ENCODE data around the gene SLA2.
"Not testable (repeated sequence)": the region's sequence is repeated elsewhere in the genome, so short reads cannot be mapped to it uniquely, and the experiment has no call there.

SLA2 gene

DNA sequence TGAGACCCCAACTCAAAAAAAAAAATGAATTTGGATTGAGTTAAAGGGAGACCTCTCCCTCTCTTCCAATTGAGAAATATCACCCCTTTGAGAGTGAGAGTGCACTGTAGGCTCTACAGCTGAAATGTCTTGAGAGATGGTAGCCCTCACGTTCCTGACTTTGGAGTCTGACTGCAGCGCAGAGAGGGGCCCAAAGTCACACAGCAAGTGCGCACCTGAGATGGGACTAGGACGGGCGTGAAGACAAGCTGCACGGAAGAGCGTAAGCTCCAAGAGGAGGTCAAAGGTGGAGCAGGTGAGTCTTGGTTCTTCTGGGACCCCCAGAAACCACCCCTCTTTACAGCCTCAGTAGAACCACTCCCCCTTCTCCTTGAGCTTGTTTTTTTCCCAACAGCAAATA is 643 bp downstream of the SLA2 start:
- no peak for DNase-seq (ENCODE audit: low spot score)

DNA sequence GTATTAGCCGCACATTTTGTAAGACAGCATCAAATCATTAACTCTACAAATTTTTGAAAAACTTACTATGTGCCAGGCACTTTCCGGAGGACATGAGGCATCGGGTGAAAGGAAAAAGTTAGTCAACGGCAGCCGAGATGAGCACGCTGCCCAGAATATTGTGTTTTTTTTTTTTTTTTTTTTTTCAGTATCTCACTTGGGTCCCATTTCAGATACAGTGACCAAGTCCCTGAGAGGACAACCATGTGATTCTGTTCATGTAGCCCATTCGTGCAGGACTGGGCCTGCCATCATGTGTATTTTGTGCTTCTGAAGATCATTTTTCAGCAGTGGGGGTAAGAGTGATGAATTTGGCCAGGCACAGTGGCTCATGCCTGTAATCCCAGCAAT is 1.3 kb downstream of the SLA2 start:
- DNase-seq (ENCODE audit: low spot score): no peak

DNA sequence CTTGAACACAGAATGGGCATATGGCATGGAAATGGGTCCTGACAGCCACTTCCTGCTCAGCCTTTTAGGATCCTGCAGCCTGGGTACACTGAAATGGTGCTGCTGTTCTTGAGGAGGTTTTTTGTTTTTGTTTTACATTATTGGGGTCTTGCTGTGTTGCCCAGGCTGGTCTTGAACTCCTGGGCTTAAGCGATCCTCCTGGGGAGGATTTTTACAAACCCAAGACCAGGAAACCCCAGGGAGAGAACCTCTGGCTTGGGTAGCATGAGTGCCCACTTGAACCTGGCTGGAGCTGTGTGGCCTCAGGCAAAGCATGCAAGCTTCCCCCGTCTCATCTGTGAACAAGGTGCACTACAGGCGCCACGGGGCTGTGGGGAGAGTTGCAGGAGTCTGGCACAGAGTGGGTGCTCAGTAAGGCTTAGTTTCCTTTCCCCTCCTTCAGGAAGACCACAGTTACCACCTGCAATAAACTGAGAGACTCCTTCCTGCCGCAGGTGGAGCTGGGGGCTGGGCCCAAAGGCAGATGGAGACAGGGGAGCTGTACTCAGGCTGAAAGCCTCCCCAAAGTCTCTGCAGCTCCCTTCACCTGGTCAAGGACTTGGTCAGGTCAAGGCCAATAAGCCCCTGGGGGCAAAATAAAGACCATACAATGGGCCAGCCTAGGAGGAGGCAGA is 1.8 kb downstream of the SLA2 start:
- no peak for DNase-seq (ENCODE audit: low spot score)

DNA sequence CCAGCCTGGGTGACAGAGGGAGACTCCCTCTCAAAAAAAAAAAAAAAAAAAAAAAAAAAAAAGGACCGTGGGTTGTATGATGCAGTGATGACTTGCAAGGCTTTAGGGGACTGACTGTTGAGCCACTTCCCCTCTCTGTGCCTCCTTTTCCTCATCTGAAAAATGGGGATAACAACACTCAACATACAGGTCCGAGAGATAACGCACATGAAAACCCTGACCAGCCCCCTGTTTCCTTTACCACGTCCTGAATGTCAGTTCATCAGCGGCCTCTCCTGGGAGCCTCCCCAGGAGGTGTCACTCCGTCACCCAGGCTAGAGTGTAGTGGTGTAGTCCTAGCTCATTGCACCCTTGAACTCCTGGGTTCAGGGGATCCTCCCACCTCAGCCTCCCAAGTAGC is 3.9 kb downstream of the SLA2 start:
- DNase-seq (ENCODE audit: low spot score): no peak

DNA sequence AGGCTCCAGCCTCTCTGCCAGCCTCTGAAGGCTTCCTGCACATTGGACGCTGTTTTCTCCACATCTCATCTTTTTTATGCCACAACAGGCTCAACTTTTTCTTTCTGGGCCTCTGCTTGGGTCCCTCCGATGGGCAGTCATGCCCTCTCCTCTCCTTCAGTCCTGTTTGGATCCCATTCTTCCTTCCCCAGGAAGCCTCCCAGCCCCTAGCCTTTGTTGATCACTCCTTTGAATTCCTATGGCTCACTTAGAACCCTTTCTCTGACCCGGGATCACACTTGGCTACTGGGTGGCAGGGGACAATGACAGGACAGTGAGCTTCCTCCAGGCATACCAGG is 4.5 kb downstream of the SLA2 start:
- DNase-seq (ENCODE audit: low spot score): no peak

DNA sequence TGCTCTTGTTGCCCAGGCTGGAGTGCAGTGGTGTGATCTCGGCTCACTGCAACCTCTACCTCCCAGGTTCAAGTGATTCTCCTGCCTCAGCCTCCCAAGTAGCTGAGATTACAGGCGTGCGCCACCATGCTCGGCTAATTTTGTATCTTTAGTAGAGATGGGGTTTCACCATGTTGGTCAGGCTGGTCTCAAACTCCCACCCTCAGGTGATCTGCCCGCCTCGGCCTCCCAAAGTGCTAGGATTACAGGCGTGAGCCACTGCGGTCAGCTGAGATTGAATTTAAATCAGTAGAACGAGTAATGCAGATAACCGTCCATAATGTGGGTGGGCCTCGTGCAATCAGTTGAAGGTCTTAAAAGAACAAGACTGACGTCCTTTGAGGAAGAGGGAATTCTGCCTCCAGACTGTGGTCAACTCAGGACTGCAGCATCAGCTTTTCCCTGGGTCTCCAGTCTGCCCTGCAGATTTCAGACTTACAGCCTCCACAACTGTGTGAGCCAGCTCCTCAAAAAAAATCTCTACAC is 7.1 kb downstream of the SLA2 start:
- not testable (repeated sequence) for DNase-seq (ENCODE audit: low spot score)

DNA sequence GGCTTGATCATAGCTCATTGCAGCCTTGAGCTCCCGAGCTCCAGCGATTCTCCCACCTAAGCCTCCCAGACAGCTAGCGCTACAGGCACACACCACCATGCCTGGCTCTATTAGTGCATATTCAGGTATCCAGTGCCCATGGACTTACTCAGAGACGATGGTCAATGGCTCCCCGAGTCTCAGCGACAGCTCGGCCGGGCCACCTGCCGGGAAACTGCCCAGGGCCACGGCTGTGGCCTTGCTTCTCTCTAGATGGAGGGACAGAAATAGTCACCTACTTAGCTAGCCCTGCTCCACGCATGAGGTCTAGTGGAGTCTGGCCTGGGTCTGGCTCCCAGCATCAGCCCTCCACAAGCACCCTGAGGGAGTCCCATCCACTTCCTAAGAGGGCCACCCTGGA is 11.7 kb downstream of the SLA2 start:
- DNase-seq (ENCODE audit: low spot score): no peak

DNA sequence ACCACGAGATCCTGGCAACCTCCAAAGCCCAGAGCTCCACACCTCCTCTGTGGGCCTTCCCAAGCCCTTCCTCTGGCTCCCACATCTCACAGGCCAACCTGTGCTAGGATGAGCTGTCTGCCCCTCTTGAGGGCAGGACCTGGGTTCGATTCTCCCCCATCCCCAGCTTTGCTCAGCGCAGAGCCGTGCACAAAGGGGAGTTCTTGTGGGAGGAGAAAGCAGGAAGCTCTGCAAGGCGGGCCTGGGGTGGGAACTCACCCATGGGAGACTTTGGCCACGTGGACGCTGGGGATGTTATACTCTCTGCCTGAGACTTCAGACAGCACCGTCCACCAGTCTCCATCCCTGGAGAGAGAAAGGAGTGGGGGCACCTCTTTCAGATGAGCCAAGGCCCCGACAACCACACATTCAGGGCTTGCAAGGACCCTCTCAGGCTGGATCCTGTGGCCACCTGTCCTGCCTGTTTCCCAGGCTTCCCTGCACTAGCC is 12.7 kb downstream of the SLA2 start:
- no peak for DNase-seq (ENCODE audit: low spot score)

DNA sequence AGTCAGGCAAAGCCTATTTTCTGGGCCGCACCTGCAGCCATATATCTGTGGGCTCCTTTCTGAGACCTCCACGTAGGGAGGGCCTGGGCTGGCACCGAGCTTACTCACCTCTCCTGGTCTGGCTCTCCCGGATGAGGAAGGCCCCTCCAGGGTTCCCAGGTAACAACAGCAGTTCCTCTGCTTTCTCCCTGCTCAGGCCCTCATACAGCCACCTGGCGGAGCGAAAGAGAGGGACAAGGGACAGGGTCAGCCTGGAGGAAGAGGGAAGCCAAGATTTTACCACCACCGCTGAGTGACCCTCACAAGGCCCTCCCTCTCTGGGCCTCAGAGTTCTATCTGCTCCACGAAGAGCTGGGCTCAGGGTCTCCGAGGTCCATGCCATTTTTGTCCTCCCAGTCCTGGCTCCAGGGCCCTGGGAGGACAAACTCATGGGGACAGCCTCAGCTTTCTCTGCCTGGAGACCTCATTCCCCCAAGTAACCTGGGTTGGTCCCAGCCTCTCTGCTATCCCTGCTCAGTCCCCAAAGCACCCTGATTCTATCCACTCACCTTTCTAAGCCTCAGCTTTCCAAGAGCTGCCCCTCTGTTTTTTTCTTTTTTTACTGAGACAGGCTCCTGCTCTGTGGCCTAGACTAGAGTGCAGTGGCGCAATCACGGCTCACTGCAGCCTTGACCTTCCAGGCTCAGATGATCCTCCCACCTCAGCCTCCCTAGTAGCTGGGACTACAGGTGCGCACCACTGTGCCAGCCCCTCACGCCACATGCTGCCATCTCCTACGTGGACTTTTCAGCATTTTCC is 13.3 kb downstream of the SLA2 start:
- DNase-seq (ENCODE audit: low spot score): no peak

DNA sequence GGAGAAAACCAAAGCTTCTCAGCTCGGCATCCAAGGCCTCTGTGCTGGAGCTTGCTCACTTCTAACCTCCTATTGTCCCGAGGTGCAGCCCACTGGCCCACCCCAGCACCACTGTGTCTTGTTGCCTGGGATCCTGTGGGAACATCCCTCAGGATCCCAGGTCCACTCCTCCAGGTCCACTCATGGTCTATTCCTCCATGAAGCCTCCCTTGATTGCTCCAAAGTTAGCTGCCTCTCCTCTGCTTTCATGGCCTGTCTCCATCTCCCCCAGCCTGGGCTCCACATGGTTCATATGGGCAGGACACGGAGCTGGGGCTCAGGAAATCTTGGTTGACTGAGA is 13.9 kb downstream of the SLA2 start:
- DNase-seq (ENCODE audit: low spot score): no peak

DNA sequence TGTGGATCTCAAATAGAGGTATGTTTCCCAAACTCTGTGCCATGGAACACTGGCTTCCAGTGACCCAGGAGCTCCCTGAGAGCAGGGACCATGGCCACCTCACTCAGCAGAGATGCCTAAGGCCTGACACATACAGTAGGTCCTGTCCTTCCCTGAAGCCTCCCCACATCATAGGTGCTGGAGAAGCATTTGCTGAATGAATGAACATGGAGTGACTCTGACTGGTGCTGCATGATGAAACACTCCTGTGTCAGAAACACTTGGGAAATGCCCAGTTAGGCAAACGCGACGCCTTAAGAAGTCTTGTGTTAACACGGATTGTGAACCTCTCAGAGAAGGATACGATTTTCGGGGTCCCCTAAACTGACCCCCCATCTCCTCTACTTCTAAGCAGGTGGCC is 14.3 kb downstream of the SLA2 start:
- DNase-seq (ENCODE audit: low spot score): no peak

DNA sequence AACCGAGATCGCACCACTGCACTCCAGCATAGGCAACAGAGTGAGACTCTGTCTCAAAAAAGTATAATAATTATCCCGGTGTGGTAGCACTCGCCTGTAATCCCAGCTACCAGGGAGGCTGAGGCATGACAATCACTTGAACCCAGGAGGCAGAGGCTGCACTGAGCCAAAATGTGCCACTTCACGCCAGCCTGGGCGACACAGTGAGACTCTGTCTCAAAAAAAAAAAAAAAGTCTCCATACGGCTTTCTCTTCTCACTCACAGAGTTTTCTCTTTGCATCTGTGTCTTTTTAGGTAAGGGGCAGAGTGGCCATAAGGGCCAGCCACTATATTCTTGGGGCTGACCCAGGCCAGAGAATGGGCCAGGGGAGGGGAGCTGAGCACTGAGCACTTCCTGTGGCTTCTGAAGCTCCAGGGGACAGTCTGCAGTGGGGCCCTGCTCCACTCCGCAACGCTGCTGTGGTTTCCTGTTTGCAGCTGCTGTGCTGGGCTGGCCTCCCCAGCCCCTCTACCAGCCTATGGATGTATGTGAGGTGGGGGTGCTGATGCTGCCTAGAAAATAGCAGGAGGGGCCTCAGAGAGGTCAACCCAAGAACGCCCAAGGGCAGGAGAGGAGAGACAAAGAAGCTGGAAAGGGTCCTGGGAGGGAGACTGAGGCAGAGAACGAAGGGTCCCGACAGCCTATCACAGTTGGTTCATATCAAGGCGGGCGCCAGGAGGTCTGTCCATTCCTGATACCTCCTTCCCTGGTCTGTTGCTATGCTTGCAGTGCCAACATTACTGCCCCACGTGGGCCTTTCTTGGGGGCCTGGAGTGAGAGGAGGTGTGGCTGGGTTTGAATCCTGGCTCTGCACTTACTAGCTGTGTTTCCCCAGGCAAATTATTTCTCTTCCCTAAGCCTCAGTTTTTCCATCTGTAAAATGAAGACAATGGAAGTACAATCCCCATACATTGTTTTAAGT is 16.0 kb downstream of the SLA2 start:
- DNase-seq (ENCODE audit: low spot score): no peak

DNA sequence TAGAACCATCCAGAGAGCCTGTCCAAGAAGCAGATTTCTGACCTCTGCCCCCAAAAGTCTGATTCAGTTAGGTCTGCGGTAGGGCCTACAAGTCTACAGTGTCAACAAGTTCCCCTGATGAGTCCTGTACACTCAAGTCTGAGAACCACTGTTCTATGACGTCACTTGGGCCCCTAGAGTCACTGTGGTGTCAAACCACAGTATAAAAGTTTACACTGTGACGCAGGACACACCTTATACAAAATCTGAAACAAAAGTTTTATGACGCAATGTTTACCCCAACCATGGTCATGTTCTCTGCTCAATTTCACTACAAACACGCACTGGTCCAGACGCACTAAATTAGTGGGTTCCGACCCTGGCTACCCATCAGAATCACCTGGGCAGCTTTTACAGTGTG is 17.9 kb downstream of the SLA2 start:
- DNase-seq (ENCODE audit: low spot score): no peak

DNA sequence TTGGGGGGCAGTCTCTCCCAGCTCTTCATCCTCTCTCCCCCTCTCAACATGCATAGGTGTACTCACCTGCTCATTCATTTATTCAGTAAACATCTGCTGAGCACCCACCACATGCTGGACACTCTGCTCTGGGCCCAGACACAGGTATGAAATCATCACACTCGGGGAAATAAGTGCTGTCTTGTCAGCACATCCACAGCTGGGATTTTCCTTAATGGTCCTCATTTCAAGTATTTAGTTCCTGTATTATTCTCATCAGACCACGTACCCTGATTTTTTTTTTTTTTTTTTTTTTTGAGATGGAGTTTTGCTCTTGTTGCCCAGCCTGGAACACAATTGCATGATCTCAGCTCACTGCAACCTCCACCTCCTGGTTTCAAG is 21.1 kb downstream of the SLA2 start:
- DNase-seq (ENCODE audit: low spot score): no peak

DNA sequence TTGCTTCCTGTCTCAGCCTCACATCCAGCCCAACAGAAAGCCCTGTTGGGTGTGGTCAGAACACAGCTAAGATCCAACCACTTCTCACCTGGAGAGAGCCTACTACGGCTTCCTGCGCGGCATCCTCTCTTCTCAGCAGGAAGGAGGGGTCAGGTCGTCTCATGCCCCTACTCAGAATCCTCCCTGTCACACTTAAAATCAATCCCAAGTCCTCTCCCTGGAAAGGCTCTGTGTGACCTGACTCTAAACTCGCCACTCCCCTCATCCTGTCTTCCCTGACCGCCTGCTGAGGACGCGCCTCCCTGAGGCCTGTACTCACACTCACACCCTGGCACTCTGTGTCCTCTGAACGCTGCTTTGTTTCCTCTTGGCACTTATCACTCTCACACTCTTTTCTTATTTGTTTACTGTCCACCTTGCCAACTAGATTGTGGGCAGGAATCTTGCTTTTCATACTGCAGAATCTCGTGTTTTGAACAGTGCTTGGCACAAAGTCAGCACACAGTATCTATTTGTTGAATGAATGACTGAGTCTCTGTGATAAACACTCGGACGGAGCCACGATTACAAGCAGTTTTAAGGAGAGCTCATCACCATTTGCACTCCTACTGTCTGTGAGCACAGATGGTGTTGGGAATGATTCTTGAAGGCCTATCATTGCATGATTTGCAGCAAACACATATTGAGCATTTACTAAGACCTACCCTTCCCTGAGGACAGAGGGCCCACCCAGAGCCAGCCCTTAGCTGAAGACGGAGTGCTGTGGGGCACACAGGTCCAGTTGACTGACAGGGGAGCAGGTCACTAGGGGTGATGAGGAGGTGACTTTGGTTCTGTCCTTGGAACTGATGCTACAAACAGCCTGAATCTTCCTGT is 21.7 kb downstream of the SLA2 start:
- DNase-seq (ENCODE audit: low spot score): no peak

DNA sequence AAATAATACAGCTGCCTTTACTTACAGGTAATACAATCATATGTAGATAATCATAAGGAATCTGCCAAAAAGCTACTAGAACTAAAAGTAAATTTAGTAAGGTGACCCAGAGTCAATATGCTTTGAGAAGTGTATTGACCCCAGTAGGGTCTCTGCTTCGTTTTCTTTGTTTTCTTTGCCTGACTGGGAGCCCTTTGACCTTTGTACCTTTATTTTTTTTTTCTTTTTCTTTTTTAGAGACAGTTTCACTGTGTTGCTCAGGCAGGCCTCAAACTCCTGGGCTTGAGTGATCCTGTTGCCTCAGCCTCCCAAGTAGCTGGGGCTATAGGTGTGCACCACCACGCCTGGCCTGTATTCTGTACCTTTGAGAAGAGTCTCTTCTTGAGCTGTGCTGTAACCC is 22.6 kb downstream of the SLA2 start:
- no peak for DNase-seq (ENCODE audit: low spot score)

DNA sequence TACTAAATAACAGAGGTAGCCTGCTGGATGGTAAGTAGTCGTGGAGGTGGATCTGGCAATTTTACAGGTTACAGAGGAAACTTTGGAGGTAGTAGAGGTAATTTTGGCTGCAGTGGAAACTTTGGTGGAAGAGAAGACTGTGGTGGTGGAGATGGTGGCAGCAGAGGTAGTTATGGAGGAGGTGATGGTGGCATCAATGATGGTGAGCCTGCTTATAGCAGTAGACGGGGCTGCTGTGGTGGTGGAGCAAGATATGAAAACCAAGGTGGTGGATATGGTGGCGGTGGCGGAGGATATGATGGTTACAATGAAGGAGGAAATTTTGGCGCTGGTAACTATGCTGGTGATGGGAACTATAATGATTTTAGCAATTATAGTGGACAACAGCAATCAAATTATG is 25.1 kb downstream of the SLA2 start:
- no peak for DNase-seq (ENCODE audit: low spot score)

DNA sequence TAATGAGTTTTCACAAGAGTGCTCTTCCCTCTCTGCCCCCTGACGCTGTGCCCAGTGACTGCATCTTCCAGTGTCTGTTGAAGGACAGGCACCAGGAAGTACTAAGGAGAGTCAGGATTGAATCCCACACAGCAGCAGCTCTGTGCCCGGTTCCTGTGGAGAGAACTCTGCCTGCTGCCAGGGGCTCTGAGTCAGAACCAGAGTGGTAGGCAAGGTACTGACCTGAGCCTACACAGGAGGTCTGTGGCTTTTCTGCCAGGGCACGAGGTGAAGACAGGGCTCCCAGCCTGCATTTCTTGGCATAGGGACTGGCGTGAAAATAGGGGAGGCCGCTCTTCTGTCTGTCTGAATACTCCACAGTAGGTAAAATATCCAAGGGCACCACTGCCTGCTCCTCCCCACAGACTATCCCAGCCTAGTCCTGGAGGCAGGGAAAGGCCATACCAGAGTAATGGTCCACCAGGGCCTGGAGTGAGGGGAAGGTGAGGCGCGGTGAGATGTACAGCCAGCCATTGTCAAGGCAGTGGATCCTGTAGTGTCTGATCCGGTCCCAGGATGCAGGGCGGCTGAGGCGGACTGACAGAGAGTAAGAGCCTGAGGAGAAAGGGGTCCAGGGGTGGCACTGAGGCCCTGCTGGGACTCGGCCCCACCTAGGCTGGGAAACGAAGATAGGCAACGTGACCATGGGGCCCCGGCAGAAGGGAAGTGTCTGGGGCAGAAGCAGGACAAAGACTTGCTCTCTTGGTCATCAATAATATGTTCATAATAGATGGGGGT is 31.0 kb downstream of the SLA2 start:
- DNase-seq (ENCODE audit: low spot score): no peak

DNA sequence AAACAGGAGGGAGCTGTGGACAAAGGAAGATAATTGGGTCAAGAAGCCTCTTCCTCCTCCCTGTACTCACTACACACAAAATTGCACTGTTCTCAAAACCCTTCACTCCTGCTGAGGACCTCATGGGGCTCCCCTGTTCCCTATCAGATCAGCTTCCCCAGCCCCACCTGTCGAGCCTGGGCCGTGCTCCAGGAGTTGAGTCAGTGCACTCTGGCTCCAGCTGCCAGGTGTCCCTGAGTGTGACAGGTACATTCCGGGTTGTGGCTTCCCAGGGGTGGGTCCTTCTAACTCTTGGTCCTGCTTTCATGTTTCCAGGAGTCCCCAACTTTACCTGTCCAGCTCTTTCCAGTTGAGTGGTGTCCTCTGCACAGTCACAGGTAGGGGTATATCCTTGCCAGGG is 32.0 kb downstream of the SLA2 start:
- no peak for DNase-seq (ENCODE audit: low spot score)

DNA sequence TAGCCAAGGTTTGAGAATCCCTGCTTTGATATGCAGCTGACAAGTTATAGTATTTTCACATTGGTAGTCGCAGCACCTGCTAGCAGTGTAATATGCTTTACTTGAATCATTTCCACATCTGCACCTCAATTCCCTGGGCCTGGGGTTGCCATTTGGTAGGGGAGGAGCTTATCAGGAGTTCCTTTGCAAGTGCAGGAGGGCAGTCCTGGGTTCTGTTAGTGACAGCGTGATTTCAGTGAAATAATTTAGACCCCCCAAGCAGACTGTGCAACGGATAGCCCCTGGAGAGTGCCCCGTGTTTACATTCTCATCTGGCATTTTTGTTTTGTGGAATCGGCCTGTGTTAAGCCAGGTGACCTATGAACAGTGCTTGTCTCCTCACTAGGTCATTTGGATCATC is 34.4 kb downstream of the SLA2 start:
- no peak for DNase-seq (ENCODE audit: low spot score)

DNA sequence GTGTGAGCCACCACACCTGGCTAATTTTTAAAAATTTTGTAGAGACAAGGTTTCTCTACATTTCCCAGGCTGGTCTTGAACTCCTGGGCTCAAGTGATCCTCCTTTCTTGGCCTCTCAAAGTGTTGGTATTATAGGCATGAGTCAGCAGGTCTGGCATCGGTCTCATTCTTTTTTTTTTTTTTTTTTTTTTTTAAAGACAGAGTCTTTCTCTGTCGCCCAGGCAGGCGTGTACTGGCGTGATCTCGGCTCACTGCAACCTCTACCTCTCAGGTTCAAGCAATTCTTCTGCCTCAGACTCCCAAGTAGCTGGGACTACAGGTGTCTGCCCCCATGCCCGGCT is 37.6 kb downstream of the SLA2 start:
- DNase-seq (ENCODE audit: low spot score): not testable (repeated sequence)

All from hematopoietic multipotent progenitor cell treated with erythropoietin and hydrocortisone succinate and interleukin-3 and kit ligand, for 15 days (in vitro differentiated cells).